ENCODE measurements around the gene ADAM22.

DNA sequence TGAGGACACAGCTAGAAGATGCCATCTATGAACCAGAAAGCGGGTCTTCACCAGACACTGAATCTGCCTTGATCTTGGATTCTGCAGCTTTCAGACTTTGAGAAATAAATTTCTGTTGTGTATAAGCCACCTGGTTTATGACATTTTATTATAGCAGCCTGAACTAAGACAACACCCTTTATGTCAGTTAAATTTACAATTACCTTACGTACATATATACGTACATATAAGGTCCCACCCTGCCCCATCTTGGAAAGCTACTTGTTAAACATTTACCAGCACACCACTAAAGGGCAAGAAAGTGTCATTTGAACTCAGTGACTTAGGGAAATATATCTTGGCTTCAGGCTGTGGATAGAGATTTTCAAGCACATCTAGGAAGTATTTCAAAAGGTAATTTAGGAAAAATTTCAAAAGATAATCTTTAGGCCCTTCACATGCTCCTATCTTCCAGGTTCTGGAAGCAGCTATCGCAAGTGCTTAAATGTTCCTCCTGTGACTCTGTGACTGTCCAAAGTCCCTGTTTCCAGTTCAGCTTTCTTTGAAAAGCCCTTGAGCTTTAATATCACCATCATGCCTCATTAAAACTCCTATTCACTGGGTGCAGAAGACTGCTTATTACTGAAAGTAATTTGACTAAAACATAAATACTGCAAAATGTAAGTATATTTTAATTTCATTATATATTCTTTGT, 295.4 kb downstream of the ADAM22 start:
- no peak for TF ChIP-seq RAD21 (IDR thresholded peaks at IDR 0.05; ENCODE audit: insufficient read depth, low read depth, low read length)
- TF ChIP-seq, protein P1, sequence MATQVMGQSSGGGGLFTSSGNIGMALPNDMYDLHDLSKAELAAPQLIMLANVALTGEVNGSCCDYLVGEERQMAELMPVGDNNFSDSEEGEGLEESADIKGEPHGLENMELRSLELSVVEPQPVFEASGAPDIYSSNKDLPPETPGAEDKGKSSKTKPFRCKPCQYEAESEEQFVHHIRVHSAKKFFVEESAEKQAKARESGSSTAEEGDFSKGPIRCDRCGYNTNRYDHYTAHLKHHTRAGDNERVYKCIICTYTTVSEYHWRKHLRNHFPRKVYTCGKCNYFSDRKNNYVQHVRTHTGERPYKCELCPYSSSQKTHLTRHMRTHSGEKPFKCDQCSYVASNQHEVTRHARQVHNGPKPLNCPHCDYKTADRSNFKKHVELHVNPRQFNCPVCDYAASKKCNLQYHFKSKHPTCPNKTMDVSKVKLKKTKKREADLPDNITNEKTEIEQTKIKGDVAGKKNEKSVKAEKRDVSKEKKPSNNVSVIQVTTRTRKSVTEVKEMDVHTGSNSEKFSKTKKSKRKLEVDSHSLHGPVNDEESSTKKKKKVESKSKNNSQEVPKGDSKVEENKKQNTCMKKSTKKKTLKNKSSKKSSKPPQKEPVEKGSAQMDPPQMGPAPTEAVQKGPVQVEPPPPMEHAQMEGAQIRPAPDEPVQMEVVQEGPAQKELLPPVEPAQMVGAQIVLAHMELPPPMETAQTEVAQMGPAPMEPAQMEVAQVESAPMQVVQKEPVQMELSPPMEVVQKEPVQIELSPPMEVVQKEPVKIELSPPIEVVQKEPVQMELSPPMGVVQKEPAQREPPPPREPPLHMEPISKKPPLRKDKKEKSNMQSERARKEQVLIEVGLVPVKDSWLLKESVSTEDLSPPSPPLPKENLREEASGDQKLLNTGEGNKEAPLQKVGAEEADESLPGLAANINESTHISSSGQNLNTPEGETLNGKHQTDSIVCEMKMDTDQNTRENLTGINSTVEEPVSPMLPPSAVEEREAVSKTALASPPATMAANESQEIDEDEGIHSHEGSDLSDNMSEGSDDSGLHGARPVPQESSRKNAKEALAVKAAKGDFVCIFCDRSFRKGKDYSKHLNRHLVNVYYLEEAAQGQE (IDR thresholded peaks at IDR 0.05; ENCODE audit: low read depth, low read length) = no peak
- TF ChIP-seq POLR2AphosphoS2 (IDR thresholded peaks at IDR 0.05; ENCODE audit: low read depth, low read length) = no peak
- TF ChIP-seq MEF2B (IDR thresholded peaks at IDR 0.05; ENCODE audit: partially characterized antibody, poor library complexity, severe bottlenecking) = no peak
- TF ChIP-seq, protein P2, sequence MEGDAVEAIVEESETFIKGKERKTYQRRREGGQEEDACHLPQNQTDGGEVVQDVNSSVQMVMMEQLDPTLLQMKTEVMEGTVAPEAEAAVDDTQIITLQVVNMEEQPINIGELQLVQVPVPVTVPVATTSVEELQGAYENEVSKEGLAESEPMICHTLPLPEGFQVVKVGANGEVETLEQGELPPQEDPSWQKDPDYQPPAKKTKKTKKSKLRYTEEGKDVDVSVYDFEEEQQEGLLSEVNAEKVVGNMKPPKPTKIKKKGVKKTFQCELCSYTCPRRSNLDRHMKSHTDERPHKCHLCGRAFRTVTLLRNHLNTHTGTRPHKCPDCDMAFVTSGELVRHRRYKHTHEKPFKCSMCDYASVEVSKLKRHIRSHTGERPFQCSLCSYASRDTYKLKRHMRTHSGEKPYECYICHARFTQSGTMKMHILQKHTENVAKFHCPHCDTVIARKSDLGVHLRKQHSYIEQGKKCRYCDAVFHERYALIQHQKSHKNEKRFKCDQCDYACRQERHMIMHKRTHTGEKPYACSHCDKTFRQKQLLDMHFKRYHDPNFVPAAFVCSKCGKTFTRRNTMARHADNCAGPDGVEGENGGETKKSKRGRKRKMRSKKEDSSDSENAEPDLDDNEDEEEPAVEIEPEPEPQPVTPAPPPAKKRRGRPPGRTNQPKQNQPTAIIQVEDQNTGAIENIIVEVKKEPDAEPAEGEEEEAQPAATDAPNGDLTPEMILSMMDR (IDR thresholded peaks at IDR 0.05 in 2 of 3, conservative IDR thresholded peaks at IDR 0.05 in 1 of 3; ENCODE audit: control insufficient read depth in 2 of 3, extremely low read depth in 1 of 3, insufficient read depth in 1 of 3, low read depth in 3 of 3, low read length in 3 of 3) = no peak
- no peak for TF ChIP-seq TAF1 (IDR thresholded peaks at IDR 0.05; ENCODE audit: borderline replicate concordance, low read depth, low read length)
- no peak for TF ChIP-seq BHLHE40 (IDR thresholded peaks at IDR 0.05; ENCODE audit: borderline replicate concordance in 1 of 2, low read depth in 2 of 2, low read length in 1 of 2)

All from GM12878 (cell line).